ENCODE data around the gene MAP2K5. TPM values are rescaled to one million over a fixed set of nuclear protein-coding genes. Genes with fewer than 3 reads are reported as not detected.
A peak's percentile ranks its signal among the peaks of the same experiment; 100 is the strongest.

The MAP2K5 gene
- total and polyA plus RNA-seq, 9 of the 15 experiments (the other 6 are each of a cell fraction or from before 2014, with no cell fraction given), result 0.41 to 16.5 (median 7.5) TPM

GRCh38 chr15:67750371-67750770, 207.9 kb downstream of the MAP2K5 start:
- H3K4me3 ChIP-seq, result no peak overlapping the region

GRCh38 chr15:67753891-67754290, 211.4 kb downstream of the MAP2K5 start:
- CTCF ChIA-PET (ENCODE audit: low intra/inter-chr PET ratio), result no interaction called here
- DNase-seq (ENCODE audit: extremely low read depth in 1 of 4, low spot score in 3 of 4) (no peak), ATAC-seq (no peak), FAIRE-seq (no peak)
- Histone ChIP-seq H3K36me3 (ENCODE audit: control insufficient read depth, insufficient read depth, low read length) (no peaks in the 10 kb centered on the region), H3K9ac (ENCODE audit: insufficient read depth in 1 of 2, low read depth in 2 of 2, low read length in 2 of 2) (no peak overlapping the region), H3K4me3 (no peak overlapping the region), H3K4me2 (ENCODE audit: insufficient read depth, low read length) (no peak overlapping the region), H3K79me2 (ENCODE audit: control insufficient read depth, insufficient read depth, low read length) (no peaks in the 10 kb centered on the region), H4K20me1 (replicated peaks; ENCODE audit: control insufficient read depth, insufficient read depth, low read length) (no peaks in the 10 kb centered on the region), H3K9me3 (replicated peaks; ENCODE audit: control insufficient read depth, insufficient read depth, low read depth, low read length) (no peaks in the 10 kb centered on the region), H3K4me1 (replicated peaks in 1 of 2; ENCODE audit: control insufficient read depth in 2 of 2, insufficient read depth in 2 of 2, low read length in 2 of 2) (no peaks in the 10 kb centered on the region), H2AFZ (ENCODE audit: low read depth, low read length) (no peak overlapping the region), H3K9me1 (ENCODE audit: control insufficient read depth, insufficient read depth, low read length) (no peaks in the 10 kb centered on the region), H3K27ac (ENCODE audit: extremely low read depth, low read depth, low read length) (no peak overlapping the region), H3K27me3 (ENCODE audit: control insufficient read depth in 2 of 2, insufficient read depth in 2 of 2, low read length in 2 of 2) (no peaks in the 10 kb centered on the region)
- in situ Hi-C loops (cut with MboI) (no loop called here), intact Hi-C loops (cut with micrococcal nuclease) (no loop called here)
- no peak for TF ChIP-seq MCM2 (IDR thresholded peaks at IDR 0.05; ENCODE audit: low read depth)
- TF ChIP-seq ZSCAN32 (CRISPR knock-in tag; IDR thresholded peaks at IDR 0.05), result no peak
- no peak for TF ChIP-seq ZNF830 (CRISPR knock-in tag; IDR thresholded peaks at IDR 0.05)
- TF ChIP-seq HMG20B (CRISPR knock-in tag; IDR thresholded peaks at IDR 0.05), result no peak
- no peak for TF ChIP-seq CREBBP (IDR thresholded peaks at IDR 0.05; ENCODE audit: low read depth, low read length)
- TF ChIP-seq IRF2 (CRISPR knock-in tag; IDR thresholded peaks at IDR 0.05), result no peak
- TF ChIP-seq HMGXB4 (CRISPR knock-in tag; IDR thresholded peaks at IDR 0.05), result no peak
- no peak for TF ChIP-seq ZNF589 (CRISPR knock-in tag; IDR thresholded peaks at IDR 0.05; ENCODE audit: low read depth)
- TF ChIP-seq SP1 (CRISPR knock-in tag; IDR thresholded peaks at IDR 0.05), result no peak
- no peak for TF ChIP-seq E2F5 (CRISPR knock-in tag; IDR thresholded peaks at IDR 0.05)
- WGBS (ENCODE audit: insufficient coverage, low coverage, missing lambda C conversion rate), result 63% methylated on average over 3 of the region's 3 CpGs
- no TSS peak for BruUV-seq (replicated peaks)
- POLR2A ChIA-PET, result interaction anchor here (0.7 kb wide), 1 partner anchor 14 kb away, joined by 3 read pairs; no protein-coding TSS in a partner anchor

More at GRCh38 chr15:67750371-67750770, 207.9 kb downstream of the MAP2K5 start:
- ATAC-seq (no peak), DNase-seq (ENCODE audit: extremely low read depth in 1 of 4, low spot score in 3 of 4) (no peak), FAIRE-seq (no peak)
- Histone ChIP-seq H3K4me1 (replicated peaks in 1 of 2; ENCODE audit: control insufficient read depth in 2 of 2, insufficient read depth in 2 of 2, low read length in 2 of 2) (no peaks in the 10 kb centered on the region; a peak in 1 of 5 replicates), H3K9me3 (replicated peaks; ENCODE audit: control insufficient read depth, insufficient read depth, low read depth, low read length) (no peaks in the 10 kb centered on the region), H3K4me2 (ENCODE audit: insufficient read depth, low read length) (no peak overlapping the region), H2AFZ (ENCODE audit: low read depth, low read length) (no peak overlapping the region), H4K20me1 (replicated peaks; ENCODE audit: control insufficient read depth, insufficient read depth, low read length) (no peaks in the 10 kb centered on the region), H3K9ac (ENCODE audit: insufficient read depth in 1 of 2, low read depth in 2 of 2, low read length in 2 of 2) (no peak overlapping the region), H3K79me2 (ENCODE audit: control insufficient read depth, insufficient read depth, low read length) (no peaks in the 10 kb centered on the region), H3K27ac (ENCODE audit: extremely low read depth, low read depth, low read length) (no peak overlapping the region), H3K9me1 (ENCODE audit: control insufficient read depth, insufficient read depth, low read length) (no peaks in the 10 kb centered on the region), H3K36me3 (ENCODE audit: control insufficient read depth, insufficient read depth, low read length) (no peaks in the 10 kb centered on the region), H3K27me3 (ENCODE audit: control insufficient read depth in 2 of 2, insufficient read depth in 2 of 2, low read length in 2 of 2) (no peaks in the 10 kb centered on the region)
- ChIA-PET POLR2A (no interaction called here), CTCF (ENCODE audit: low intra/inter-chr PET ratio) (no interaction called here)
- intact Hi-C loops (cut with micrococcal nuclease), result no loop called here
- WGBS (ENCODE audit: insufficient coverage, low coverage, missing lambda C conversion rate), result 54% methylated on average over 4 of the region's 4 CpGs
- in situ Hi-C loops (cut with MboI), result no loop called here
- BruUV-seq (replicated peaks), result no TSS peak
- TF ChIP-seq CEBPG (CRISPR knock-in tag; IDR thresholded peaks at IDR 0.05) (no peak), CEBPG (tag; conservative IDR thresholded peaks at IDR 0.05 in 1 of 2, IDR thresholded peaks at IDR 0.05 in 1 of 2) (peak; percentile 21 to 71; a peak in 2 of 4 replicates), ATF3 (IDR thresholded peaks at IDR 0.05) (peak; percentile 16; the same call in 1 of the 2 replicates), ATF3 (CRISPR knock-in tag; conservative IDR thresholded peaks at IDR 0.05) (no peak), DNMT1 (IDR thresholded peaks at IDR 0.05) (no peak)
